ENCODE measurements around the gene RNU6-1.
A peak's percentile ranks its signal among the peaks of the same experiment; 100 is the strongest.

RNU6-1 gene

DNA sequence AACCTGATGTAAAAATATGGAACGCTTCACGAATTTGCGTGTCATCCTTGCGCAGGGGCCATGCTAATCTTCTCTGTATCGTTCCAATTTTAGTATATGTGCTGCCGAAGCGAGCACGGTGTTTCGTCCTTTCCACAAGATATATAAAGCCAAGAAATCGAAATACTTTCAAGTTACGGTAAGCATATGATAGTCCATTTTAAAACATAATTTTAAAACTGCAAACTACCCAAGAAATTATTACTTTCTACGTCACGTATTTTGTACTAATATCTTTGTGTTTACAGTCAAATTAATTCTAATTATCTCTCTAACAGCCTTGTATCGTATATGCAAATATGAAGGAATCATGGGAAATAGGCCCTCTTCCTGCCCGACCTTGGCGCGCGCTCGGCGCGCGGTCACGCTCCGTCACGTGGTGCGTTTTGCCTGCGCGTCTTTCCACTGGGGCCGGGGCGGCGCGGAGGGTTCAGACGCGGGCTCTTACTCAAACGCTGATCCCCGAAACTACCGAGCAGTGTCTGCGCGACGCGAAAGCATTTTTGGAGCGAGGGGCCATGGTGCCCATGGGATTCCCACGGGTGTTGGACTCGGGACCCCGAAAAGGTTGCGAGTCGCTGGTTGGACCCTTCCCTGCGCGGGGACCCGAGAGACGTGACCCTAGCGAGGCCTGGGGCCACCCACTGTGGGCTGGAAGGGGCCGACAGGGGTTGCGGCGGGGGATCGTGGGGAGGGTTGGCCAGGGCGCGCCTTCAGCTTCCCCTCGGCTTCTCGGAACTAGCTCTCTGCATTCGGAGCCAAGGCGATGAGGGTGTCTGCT lies at the start of gene RNU6-1:
TSS of gene RNU6-1 (minus strand) at position 117 of the 820 bp plus-strand sequence.
- peak; percentile 91 for DNase-seq (ENCODE audit: low read depth in 1 of 2, low spot score in 1 of 2)

GRCh38 chr15:67887776-67888175 lies 47.9 kb upstream of the RNU6-1 start:
- DNase-seq (ENCODE audit: low read depth in 1 of 2, low spot score in 1 of 2) = no peak

GRCh38 chr15:67885861-67886260 lies 46.0 kb upstream of the RNU6-1 start:
- DNase-seq (ENCODE audit: low read depth in 1 of 2, low spot score in 1 of 2) = no peak

DNA sequence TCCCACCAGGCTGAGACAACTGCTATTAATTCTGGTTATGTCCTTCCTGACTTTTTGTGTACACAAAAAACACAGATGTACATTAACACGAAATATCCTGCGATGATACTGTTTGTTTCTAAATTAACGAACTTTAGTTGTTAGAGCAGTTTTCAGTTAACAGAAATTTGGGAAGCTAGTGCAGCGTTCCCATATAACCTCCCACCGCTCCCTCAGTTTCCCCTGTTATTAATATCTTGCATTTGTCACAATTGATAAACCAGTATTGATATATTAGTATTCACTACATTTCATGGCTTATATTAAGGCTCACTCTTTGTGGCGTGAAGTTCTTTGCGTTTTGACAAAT lies 45.3 kb upstream of the RNU6-1 start:
- no peak for DNase-seq (ENCODE audit: low read depth in 1 of 2, low spot score in 1 of 2)

DNA sequence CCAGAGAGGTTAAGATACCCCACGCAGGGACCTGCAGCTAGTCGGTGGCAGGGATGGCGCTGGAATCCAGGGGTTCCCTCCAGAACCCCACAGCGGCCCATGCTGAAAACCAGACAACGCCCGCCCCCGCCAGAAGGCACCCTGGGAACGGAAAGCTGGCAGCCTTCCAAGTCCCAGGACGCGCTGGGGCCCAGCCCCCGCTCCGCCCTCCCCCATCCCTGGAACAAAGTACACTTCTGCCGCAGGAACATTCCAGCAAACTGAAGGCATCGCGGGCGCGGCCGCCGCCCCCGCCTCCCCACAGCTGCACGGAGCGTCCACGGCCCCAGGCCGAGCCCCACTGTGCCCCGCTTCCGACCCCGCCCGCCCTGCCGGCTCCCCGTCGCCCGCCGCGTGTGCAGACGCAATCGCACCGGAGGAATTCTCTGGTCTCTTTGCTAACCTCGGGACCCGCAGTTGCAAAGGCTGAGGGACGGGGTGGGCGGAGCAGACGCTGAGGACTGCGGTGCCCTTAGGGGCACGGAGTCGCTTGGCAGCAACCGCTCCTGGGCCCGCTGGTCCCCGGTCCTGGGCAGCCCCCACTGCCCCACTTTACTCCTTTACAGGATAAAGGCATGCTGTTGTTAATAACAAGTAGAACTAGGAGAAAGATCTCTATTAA lies 44.8 kb upstream of the RNU6-1 start:
- DNase-seq (ENCODE audit: low read depth in 1 of 2, low spot score in 1 of 2) = peak; percentile 16 to 35

- no peak for DNase-seq (ENCODE audit: low read depth in 1 of 2, low spot score in 1 of 2)
Observed at GRCh38 chr15:67884009-67884408, 44.2 kb upstream of the RNU6-1 start.

GRCh38 chr15:67883234-67883773 lies 43.5 kb upstream of the RNU6-1 start:
- no peak for DNase-seq (ENCODE audit: low read depth in 1 of 2, low spot score in 1 of 2)

DNA sequence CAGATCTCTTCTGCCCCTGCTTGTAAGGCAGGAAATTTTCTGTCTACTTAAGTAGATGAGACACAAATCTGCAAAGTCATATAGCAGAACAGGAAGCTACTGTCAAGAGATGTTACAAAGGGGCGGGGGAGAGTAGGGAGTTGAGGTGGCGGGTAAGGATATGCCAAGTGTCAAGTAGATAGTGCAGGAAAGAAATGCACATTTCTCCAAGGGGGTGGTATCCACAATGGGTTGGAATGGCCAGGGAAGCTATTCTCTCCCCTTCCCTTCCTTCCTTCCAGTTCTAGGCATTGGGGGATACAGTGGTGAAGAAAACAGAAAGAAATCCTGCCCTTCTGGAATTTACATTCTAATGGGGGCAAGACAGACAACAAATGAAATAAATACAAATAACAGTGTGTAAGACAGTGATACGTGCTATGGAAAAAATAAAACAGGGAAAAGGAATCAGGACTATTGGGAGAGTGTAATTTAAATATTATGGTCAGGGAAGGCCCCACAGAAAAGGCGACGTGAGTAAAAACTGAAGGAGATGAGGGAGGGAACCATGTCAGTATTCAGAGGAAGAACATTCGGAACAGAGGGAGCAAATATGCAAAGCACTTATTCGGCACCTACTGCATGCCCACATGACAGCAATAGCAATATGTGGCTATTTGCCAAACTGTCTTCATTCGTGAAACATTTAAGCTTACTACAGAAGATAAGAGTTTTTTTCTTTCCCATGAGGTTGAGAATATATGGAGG lies 42.8 kb upstream of the RNU6-1 start:
- DNase-seq (ENCODE audit: low read depth in 1 of 2, low spot score in 1 of 2) = no peak

DNA sequence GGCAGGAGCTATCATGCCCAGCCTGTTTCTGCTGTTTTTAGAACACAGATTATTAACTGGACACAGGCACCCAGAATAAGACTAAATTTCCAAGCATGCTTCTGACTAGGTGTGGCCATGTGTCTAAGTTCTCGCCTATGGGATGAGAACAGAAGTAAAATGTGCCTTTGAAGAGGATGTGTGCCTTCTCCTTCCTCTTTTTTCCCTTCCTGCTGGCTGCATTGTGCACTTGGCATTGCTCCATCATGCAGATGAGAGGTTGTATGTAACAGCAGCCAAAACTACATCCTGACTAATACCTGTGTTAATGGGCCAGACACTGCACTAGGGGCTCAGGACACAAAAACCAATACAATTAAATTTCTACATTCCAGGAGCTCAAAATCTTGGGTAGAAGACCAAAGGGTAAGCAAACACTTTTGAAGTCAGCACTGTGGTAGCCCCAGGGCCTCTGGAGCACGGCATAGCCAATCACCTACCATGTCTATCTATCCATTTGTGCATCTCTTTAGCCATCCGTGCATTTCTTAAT lies 40.9 kb upstream of the RNU6-1 start:
- DNase-seq (ENCODE audit: low read depth in 1 of 2, low spot score in 1 of 2) = no peak

DNA sequence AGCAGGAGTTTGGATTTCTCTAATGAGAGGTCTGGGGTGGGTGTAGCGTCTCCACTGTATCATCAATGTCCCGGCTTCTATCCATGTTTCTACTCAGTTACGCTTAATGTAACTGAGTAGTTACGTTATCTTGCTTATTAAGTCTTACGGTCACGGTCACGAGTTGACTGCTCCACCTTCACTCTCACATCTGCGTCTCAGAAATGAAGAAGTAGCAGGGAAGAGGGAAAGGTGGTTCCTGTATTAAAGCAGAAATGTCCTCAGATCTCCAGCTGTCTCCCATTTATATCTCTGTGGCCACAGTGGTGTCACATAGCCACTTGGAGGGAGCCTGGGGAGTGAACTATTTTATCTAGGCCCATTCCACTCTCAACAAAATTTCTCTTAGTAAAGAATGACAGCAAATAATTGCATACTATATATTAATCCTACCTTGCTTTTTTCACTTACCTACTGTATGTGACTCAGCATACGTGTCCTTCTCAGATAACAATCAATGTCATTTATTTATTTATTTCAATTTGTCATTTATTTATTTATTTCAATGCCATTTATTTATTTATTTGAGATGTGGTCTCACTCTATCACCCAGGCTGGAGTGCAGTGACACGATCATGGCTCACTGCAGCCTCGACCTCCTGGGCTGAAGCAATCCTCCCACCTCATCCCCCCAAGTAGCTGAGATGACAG lies 39.7 kb upstream of the RNU6-1 start:
- DNase-seq (ENCODE audit: low read depth in 1 of 2, low spot score in 1 of 2) = no peak

GRCh38 chr15:67878712-67879206 lies 38.9 kb upstream of the RNU6-1 start:
- no peak for DNase-seq (ENCODE audit: low read depth in 1 of 2, low spot score in 1 of 2)

GRCh38 chr15:67873777-67874176 lies 33.9 kb upstream of the RNU6-1 start:
- DNase-seq (ENCODE audit: low read depth in 1 of 2, low spot score in 1 of 2) = no peak

- no peak for DNase-seq (ENCODE audit: low read depth in 1 of 2, low spot score in 1 of 2)
Observed at GRCh38 chr15:67870868-67871408, 31.1 kb upstream of the RNU6-1 start.

DNA sequence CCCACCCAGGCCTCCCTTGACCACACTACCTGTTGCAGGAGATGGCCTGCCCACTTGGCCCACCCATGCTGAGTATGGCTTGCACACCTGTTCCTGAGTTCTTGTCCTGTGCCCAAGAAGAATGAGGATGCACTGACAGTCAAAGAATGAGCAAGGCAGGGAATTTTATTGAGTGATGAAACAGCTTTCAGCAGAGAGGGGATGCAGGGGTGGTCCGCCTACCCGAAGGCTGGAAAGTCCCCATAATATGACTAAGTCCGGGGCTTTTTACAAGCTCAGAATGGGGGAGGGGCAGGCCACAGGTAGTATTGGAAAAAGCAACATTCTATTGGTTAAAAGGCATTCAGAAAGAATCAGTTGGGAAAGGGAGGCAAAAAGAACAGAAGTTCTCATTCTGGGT lies 29.9 kb upstream of the RNU6-1 start:
- no peak for DNase-seq (ENCODE audit: low read depth in 1 of 2, low spot score in 1 of 2)

DNA sequence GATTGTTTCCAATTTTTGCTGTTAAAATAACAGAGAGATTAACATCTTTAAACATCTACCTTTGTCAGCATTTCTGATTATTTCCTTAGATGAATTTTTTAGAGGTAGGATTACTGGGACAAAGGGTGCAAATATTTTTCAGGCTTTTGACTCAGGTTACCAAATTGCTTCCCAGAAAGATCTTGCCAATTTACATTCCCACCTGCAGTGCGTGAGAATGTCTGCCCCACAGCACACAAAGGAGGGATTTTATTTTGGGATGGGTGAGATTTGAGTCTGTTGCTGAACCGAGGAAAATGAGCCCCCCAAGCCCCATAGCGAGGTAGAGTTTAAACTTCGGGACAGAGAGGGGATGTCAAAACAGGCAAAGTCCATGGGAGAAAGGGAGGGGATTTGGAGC lies 25.9 kb upstream of the RNU6-1 start:
- DNase-seq (ENCODE audit: low read depth in 1 of 2, low spot score in 1 of 2) = no peak

DNA sequence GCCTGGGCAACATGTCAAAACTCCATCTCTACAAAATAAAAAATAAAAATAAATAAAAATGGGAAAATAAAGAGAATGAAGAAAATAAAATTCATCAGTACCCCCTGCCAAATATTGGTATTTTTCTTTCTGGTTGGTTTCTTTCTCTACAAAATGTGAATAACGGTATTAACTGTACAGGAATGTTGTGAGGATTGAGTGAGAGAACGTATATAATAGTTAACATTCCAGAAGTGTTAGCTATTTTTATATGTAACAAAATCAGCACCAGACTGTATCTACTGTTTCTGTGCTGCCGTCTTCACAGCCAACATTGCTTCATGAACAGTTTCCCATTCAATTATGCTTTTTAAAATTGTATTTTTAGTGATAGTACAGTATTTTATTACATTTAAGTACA lies 25.5 kb upstream of the RNU6-1 start:
- no peak for DNase-seq (ENCODE audit: low read depth in 1 of 2, low spot score in 1 of 2)

DNA sequence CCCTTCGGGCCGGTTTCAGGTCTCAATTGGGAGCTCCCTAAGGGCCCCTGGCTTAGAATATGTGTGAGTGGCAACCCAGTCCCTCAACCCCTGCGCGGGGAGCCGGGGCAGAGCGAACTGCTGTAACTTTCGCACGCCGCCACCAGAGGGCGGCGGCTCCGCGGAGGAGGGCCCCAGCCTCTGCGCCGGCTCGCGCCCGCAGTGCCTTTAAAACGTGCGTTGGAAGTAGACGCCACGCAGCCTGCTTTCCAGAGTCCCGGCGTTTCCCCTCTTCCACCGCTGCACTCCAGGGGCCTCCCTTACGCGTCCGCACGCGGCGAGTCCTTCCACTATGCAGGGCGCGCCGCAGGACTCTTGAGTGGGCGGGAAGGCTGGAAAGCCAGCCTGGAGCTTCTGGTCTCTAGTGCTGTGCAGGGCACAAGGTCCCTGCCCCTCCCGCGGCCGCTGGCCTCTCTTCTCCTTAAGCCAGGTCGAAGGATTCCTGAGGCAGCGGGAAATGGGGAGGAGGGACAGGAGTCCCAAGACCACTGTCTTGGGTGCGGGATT lies 23.7 kb upstream of the RNU6-1 start:
- peak; percentile 59 to 65 for DNase-seq (ENCODE audit: low read depth in 1 of 2, low spot score in 1 of 2)

- no peak for DNase-seq (ENCODE audit: low read depth in 1 of 2, low spot score in 1 of 2)
Observed at GRCh38 chr15:67862750-67863441, 23.1 kb upstream of the RNU6-1 start.

DNA sequence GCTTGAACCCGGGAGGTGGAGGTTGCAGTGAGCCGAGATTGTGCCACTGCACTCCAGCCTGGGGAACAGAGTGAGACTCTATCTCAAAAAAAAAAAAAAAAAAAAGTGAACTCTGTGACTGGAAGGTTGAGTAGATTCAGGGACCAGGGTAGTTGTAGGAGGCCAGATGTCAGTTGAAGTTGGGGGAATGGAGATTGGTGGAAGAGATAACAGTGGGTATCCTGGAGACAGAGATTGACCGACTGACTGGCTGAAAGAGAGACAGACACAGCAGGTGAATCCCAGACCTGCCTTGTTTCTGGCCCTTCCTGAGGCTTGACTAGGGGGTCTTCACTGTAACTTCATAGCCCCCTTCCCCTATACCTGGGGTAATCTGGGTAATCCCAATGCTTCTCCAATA lies 22.1 kb upstream of the RNU6-1 start:
- no peak for DNase-seq (ENCODE audit: low read depth in 1 of 2, low spot score in 1 of 2)
